SH-SY5Y (cell line): Measurements from ENCODE around the gene TCFL5.

Experiments used
- GATA2 ChIP-seq: IDR thresholded peaks from 2 replicates; pipeline ENCODE4 v1.6.1; 2011; ENCODE audit warnings: mild to moderate bottlenecking, low read depth, low read length
- GATA3 ChIP-seq: IDR thresholded peaks from 2 replicates; pipeline ENCODE4 v1.6.1; 2011; ENCODE audit warnings: low read depth, mild to moderate bottlenecking, low read length, moderate library complexity

DNA sequence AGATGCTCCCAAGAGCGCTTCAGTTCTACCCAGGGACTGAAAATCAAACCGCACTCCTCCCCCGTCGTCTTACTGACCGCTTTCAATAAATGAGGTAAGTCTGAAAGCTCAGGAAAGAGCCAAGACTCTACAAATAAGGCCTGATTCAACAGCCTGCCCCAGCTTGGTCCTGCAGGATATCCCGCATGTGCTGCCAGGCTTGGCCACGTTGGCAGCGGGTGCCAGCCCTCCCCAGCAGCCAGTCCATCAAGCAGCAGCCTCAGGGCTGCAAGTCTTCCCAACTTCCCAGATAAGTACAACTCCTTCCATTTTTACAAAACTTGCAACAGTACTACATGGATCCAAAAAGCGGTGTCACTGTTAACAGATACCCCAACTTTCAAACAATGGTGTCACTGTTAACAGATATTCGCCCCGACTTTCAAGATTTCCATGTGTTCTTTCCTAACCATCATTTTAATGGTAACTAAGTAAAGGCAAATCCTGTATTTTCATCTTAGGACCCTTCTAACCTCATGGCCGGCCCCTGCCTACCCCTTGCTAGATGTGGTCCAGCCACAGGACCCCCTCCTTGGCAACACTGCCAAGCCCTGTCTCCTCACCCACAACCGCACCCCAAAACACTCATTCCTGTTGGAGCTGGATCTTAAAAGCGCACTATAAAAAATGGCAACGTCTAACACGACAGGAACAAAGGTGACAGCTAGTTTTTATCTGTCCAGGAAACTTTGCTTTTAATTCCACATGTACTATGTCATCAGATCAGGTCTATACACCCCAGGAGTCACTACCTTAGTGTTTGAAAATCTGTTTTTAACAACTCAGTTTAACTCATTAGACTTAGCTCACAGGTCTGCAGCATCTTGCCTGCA lies 36.7 kb upstream of the TCFL5 start:
- TF ChIP-seq GATA2, result no peak
- no peak for TF ChIP-seq GATA3
